Stomach (tissue), 9 donors: ENCODE results near the gene TMEM91. TPM values are rescaled to one million over a fixed set of nuclear protein-coding genes. Genes with fewer than 3 reads are reported as not detected.

ENCODE experiments used
- DNase-seq, 2 donors: peaks; one replicate each; pipeline versions ENCODE4 v3.0.0 to v3.0.0-alpha.2; 2013 to 2019
- H3K27ac ChIP-seq, 5 donors: fragments of 200-600 bp in 4 of 5; sonication (generic) in 4 of 5; one replicate each; pipeline ENCODE4 v1.5.1; 2013 to 2019; ENCODE audit warnings: mild to moderate bottlenecking in 1 of 5, moderate library complexity in 1 of 5
- H3K27me3 ChIP-seq, 3 donors: fragments of 200-600 bp; sonication (generic); one replicate each; pipeline ENCODE4 v1.5.1; 2017 to 2019; ENCODE audit warnings: mixed run types in 1 of 3
- H3K36me3 ChIP-seq, 4 donors: fragments of 200-600 bp; sonication (generic); 1 replicate in 3 of 4; 2 replicates in 1 of 4; pipeline ENCODE4 v1.5.1; 2016 to 2019
- H3K4me1 ChIP-seq, 4 donors: fragments of 200-600 bp; sonication (generic); one replicate each; pipeline ENCODE4 v1.5.1; 2016 to 2019
- H3K4me3 ChIP-seq, 4 donors: fragments of 200-600 bp; sonication (generic) in 3 of 4; one replicate each; pipeline ENCODE4 v1.5.1; 2016 to 2019; ENCODE audit warnings: mild to moderate bottlenecking in 1 of 4
- H3K9me3 ChIP-seq, 4 donors: fragments of 200-600 bp; sonication (generic); one replicate each; pipeline ENCODE4 v1.5.1; 2016 to 2019
- EP300 ChIP-seq: sonication (generic); formaldehyde crosslinking; IDR thresholded peaks from one replicate; pipeline ENCODE4 v1.6.1; 2017; ENCODE audit warnings: antibody characterized with exemption
- POLR2A ChIP-seq, 4 donors: fragments of 450-650 bp; IDR thresholded peaks; one replicate each; pipeline ENCODE4 v1.6.1; 2016; ENCODE audit warnings: antibody characterized with exemption in 4 of 4, control low read depth in 2 of 4, mild to moderate bottlenecking in 1 of 4, moderate library complexity in 1 of 4
- POLR2AphosphoS5 ChIP-seq, 3 donors: sonication (generic); formaldehyde crosslinking; IDR thresholded peaks; one replicate each; pipeline ENCODE4 v1.6.1; 2016; ENCODE audit warnings: antibody characterized with exemption in 3 of 3
- WGBS, 5 donors: extraction: QIAGEN DNeasy Blood & Tissue Kit in 3 of 5; methylation state at CpG; one replicate each; pipeline versions ENCODE4 v1.1.5 to v1.1.7; 2013 to 2018; 5-methylcytosine and 5-hydroxymethylcytosine counted together
- intact Hi-C: fragments of 100-400 bp; cut with DNase I; formaldehyde crosslinking; loops from one replicate; pipeline ENCODE4 v1.15.1; 2023; ENCODE audit warnings: low total_unique reads
- polyA plus RNA-seq, 3 donors: library from polyadenylated mRNA; stranded (reverse); fragments of 200-250 nt; gene quantifications; one replicate each; pipeline ENCODE4 v1.2.3, GENCODE V29; 2013
- total RNA-seq, 5 donors: library from RNA; depleted of rRNA; stranded (reverse); fragments of >200 nt; gene quantifications; one replicate each; pipeline versions ENCODE4 v1.1.0 to v1.2.3, GENCODE V29; 2014 to 2016
- TF ChIP-seq, protein P1 (sequence below), 7 experiments: fragments of 450-650 bp in 4 of 7; fragments of 200-600 bp in 3 of 7; sonication (generic) in 3 of 7; IDR thresholded peaks; one replicate each; pipeline ENCODE4 v1.5.1; 2016 to 2019; ENCODE audit warnings: antibody characterized with exemption in 7 of 7, control low read depth in 2 of 7, mild to moderate bottlenecking in 1 of 7
- donor health status: healthy with polysubstance abuse.
- donor health status: Bipolar disorder and iron deficiency.
- donor health status: healthy.

The TMEM91 gene
- total and polyA plus RNA-seq, 8 donors = 2.3 to 76.3 (median 18.6) TPM

DNA sequence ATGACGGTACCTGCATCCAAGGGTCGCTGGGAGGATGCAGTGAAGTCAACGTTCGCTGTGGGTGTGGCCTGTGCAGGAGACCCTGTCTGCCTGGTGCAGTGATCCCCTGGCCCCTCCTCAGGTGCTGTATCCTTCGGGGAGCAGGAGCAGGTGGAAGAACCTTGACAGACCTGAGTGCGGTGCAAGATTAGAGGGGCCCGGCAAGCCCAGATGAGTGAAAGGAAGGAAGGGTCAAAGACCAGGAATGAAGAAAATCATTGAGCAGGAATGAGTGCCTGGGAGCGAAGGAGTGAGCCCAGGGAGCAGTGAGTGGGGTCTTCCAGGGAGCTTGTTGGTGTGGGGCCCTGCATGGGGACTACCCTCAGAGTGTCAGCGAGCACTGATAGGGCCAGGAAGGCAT lies 38.1 kb downstream of the TMEM91 start:
- DNase-seq = no peak
- H3K27ac ChIP-seq = no peak overlapping the region
- H3K9me3 ChIP-seq = no peaks in the 10 kb centered on the region
- WGBS, 5 donors = 85 to 90% (median 85%) methylated on average over 8 to 9 of the region's 9 CpGs
- H3K27me3 ChIP-seq = no peaks in the 10 kb centered on the region
- H3K4me3 ChIP-seq = no peak overlapping the region
- no peak for TF ChIP-seq POLR2AphosphoS5 (IDR thresholded peaks at IDR 0.05)
- H3K4me1 ChIP-seq = peaks cover 6 to 49% (median 15%) of the 10 kb centered on the region in 4 donors
- intact Hi-C loops = no loop called here
- H3K36me3 ChIP-seq = peaks cover 58 to 88% (median 87%) of the 10 kb centered on the region in 4 donors

DNA sequence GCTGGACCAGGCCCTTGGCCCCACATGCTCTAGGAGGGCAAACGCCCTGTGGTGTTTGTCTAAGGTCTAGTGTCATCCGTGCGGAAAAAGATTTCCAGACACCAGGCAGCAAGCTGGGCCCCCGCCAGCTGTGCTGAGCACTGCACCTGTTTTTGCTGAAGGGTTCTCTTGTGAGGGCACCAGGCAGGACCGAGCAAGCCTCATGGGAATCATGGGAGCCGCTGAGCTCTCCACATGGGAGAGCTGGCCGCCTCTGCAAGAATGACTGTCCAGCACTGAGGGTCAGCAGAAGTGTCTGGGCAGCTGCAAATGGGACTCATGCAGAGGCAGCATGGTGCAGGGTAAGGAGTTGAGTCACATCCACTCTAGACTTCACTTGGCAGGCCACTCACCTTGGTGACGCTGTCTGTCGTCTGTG lies 38.8 kb downstream of the TMEM91 start:
- peaks cover 65 to 96% (median 94%) of the 10 kb centered on the region in 4 donors for H3K36me3 ChIP-seq
- intact Hi-C loops = no loop called here
- no peaks in the 10 kb centered on the region for H3K27me3 ChIP-seq
- H3K27ac ChIP-seq = no peak overlapping the region
- WGBS, 5 donors = 75 to 88% (median 78%) methylated on average over 5 to 9 of the region's 9 CpGs
- DNase-seq = peak in 1 of 2 donors; percentile 52
- H3K4me1 ChIP-seq = peaks cover 0 to 46% (median 8%) of the 10 kb centered on the region in 4 donors
- TF ChIP-seq EP300 = no peak
- no peak for TF ChIP-seq POLR2A (IDR thresholded peaks at IDR 0.05)
- TF ChIP-seq, protein P1, sequence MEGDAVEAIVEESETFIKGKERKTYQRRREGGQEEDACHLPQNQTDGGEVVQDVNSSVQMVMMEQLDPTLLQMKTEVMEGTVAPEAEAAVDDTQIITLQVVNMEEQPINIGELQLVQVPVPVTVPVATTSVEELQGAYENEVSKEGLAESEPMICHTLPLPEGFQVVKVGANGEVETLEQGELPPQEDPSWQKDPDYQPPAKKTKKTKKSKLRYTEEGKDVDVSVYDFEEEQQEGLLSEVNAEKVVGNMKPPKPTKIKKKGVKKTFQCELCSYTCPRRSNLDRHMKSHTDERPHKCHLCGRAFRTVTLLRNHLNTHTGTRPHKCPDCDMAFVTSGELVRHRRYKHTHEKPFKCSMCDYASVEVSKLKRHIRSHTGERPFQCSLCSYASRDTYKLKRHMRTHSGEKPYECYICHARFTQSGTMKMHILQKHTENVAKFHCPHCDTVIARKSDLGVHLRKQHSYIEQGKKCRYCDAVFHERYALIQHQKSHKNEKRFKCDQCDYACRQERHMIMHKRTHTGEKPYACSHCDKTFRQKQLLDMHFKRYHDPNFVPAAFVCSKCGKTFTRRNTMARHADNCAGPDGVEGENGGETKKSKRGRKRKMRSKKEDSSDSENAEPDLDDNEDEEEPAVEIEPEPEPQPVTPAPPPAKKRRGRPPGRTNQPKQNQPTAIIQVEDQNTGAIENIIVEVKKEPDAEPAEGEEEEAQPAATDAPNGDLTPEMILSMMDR (IDR thresholded peaks at IDR 0.05) = no peak
- TF ChIP-seq POLR2AphosphoS5 (IDR thresholded peaks at IDR 0.05) = no peak
- H3K9me3 ChIP-seq = no peaks in the 10 kb centered on the region
- H3K4me3 ChIP-seq = no peak overlapping the region

DNA sequence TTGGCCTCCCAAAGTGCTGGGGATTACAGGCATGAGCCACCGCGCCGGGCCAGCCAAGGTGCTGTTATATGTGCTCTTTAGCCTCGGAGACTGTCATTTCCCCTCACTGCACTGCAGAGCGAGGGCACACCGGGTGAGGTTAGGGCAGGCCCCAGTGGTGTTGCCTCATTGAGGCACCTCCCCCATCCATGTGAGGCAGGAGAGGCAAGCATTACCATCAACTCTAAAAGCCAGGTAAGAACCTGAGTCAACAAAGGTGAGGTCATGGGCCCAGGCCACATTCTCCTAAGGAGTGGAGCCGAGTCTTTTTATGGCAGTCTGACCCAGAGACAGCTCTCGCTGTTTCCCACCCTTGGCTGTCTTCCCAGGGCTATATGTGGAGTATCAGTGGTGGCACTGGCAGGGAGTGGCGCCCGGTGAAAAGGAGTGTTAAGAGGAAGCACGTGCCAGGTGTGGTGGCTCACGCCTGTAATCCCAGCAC lies 39.9 kb downstream of the TMEM91 start:
- no peaks in the 10 kb centered on the region for H3K9me3 ChIP-seq
- DNase-seq = no peak
- WGBS, 5 donors = 61 to 89% (median 77%) methylated on average over 12 of the region's 12 CpGs
- H3K27ac ChIP-seq = peak overlapping the region in 2 of 5 donors; percentile 12 to 34
- TF ChIP-seq, protein P1 (IDR thresholded peaks at IDR 0.05) = no peak
- TF ChIP-seq POLR2AphosphoS5 (IDR thresholded peaks at IDR 0.05) (no peak), POLR2A (IDR thresholded peaks at IDR 0.05) (no peak), EP300 (no peak)
- peaks cover under 1 to 46% (median 4%) of the 10 kb centered on the region in 4 donors for H3K4me1 ChIP-seq
- H3K36me3 ChIP-seq = peaks cover 67 to 96% (median 95%) of the 10 kb centered on the region in 4 donors
- intact Hi-C loops = no loop called here
- H3K27me3 ChIP-seq = no peaks in the 10 kb centered on the region
- H3K4me3 ChIP-seq = no peak overlapping the region

DNA sequence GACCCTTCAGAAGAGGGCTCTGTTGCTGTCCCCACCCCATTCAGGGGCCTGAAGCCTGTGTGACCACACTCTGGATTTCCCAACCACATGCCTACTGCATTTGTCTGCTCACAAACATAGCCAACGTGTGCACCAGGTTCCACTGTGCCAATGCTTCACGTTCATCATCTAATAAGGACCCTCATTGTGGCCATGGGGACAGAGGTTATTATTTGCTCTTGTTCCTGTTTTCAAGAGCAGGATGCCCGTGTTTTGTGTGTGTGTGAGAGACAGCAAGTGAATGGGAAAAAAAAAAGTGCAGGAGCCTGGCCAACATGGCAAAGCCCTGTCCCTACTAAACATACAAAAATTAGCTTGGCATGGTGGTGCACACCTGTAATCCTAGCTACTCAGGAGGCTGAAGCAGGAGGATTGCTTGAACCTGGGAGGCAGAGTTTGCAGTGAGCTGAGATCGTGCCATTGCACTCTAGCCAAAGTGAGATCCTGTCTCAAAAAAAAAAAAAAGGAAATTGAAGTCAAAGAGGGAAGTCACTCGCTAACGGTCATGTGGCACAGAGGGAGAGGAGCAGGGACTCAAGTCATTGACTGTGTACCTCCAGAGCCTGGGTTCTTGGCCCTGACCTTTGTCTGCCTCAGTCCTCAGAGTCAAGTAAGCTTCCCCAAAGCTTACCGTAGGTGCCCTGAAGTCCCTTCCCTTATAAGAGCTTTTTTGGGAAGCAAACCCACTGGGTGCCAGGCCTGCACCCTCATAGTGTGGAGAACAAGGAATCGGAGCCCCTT lies 44.0 kb downstream of the TMEM91 start:
- 71 to 80% (median 73%) methylated on average over 8 of the region's 8 CpGs for WGBS, 5 donors
- peaks cover 73 to 98% (median 97%) of the 10 kb centered on the region in 4 donors for H3K36me3 ChIP-seq
- no peaks in the 10 kb centered on the region for H3K27me3 ChIP-seq
- peak overlapping the region in 3 of 5 donors; percentile 25 to 62 (median 60) for H3K27ac ChIP-seq
- TF ChIP-seq POLR2A (IDR thresholded peaks at IDR 0.05) = no peak
- TF ChIP-seq, protein P1 (IDR thresholded peaks at IDR 0.05) = no peak
- no peaks in the 10 kb centered on the region for H3K9me3 ChIP-seq
- H3K4me1 ChIP-seq = peaks cover 3 to 49% (median 14%) of the 10 kb centered on the region in 4 donors
- no peak for DNase-seq
- no peak overlapping the region for H3K4me3 ChIP-seq
- intact Hi-C loops = no loop called here

DNA sequence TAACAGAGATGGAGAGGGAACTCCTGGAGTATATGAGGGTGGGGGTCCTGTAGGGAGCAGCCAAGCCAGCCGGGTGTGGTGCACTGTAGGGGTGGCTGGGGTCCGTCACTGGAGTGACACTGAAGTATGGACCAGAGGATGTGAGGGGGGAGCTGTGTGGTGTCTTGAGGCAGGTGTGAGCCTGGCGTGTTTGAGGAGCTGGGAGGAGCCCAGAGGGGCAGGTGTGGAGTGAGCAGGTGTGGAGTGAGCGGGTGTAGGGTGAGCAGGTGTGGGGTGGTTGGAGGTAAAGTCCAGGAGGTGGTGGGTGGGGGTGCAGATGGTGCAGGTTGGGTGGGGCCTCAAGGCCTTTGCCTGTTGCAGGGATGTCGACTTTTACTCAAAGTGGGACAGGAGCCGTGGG lies 45.0 kb downstream of the TMEM91 start:
- Histone ChIP-seq H3K27me3 (no peaks in the 10 kb centered on the region), H3K4me1 (peaks cover 5 to 52% (median 24%) of the 10 kb centered on the region in 4 donors), H3K36me3 (peaks cover 68 to 100% (median 99%) of the 10 kb centered on the region in 4 donors), H3K9me3 (no peaks in the 10 kb centered on the region), H3K4me3 (no peak overlapping the region), H3K27ac (peak overlapping the region in 1 of 5 donors; percentile 60)
- DNase-seq = no peak
- no peak for TF ChIP-seq POLR2AphosphoS5 (IDR thresholded peaks at IDR 0.05)
- TF ChIP-seq, protein P1 (IDR thresholded peaks at IDR 0.05) = no peak
- no peak for TF ChIP-seq EP300
- no peak for TF ChIP-seq POLR2A (IDR thresholded peaks at IDR 0.05)
- intact Hi-C loops = no loop called here
- WGBS, 5 donors = 71 to 87% (median 79%) methylated on average over 6 of the region's 6 CpGs
